ENCODE data around the gene RNF13.

The RNF13 gene

DNA sequence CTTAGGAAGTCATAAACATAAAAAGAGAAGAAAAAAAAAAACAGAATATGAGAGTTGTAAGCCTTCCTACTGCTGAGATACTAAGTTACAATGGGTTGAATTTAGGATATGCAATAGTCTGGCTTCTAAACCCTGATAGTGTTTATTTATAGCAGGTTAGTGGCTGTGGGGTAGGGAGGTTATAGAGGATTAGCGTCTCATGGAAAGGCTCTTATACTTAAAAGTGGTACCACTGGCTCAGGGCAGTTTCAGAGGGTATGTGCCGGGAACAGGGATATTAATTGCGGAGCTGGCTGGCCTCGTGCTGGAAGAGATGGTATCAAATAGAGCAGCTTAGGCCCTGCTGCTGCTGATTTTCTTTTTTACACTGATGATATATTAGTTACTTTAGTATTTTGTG, 96.9 kb downstream of the RNF13 start:
- no peaks in the 10 kb centered on the region for H3K27me3 ChIP-seq (ENCODE audit: insufficient read depth, low read depth, severe bottlenecking)
- H3K36me3 ChIP-seq, result peaks cover 3% of the 10 kb centered on the region; the same call in 1 of the 2 replicates
- DNase-seq, result peak; percentile 69
- peak overlapping the region; percentile 14; the same call in 1 of the 2 replicates for H3K4me3 ChIP-seq (ENCODE audit: low read depth, low read length)
- peak overlapping the region; percentile 93 for H3K27ac ChIP-seq
- H3K9me3 ChIP-seq (ENCODE audit: severe bottlenecking), result no peaks in the 10 kb centered on the region
- TF ChIP-seq, protein P1, sequence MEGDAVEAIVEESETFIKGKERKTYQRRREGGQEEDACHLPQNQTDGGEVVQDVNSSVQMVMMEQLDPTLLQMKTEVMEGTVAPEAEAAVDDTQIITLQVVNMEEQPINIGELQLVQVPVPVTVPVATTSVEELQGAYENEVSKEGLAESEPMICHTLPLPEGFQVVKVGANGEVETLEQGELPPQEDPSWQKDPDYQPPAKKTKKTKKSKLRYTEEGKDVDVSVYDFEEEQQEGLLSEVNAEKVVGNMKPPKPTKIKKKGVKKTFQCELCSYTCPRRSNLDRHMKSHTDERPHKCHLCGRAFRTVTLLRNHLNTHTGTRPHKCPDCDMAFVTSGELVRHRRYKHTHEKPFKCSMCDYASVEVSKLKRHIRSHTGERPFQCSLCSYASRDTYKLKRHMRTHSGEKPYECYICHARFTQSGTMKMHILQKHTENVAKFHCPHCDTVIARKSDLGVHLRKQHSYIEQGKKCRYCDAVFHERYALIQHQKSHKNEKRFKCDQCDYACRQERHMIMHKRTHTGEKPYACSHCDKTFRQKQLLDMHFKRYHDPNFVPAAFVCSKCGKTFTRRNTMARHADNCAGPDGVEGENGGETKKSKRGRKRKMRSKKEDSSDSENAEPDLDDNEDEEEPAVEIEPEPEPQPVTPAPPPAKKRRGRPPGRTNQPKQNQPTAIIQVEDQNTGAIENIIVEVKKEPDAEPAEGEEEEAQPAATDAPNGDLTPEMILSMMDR (IDR thresholded peaks at IDR 0.05; ENCODE audit: low read depth, low read length), result no peak

DNA sequence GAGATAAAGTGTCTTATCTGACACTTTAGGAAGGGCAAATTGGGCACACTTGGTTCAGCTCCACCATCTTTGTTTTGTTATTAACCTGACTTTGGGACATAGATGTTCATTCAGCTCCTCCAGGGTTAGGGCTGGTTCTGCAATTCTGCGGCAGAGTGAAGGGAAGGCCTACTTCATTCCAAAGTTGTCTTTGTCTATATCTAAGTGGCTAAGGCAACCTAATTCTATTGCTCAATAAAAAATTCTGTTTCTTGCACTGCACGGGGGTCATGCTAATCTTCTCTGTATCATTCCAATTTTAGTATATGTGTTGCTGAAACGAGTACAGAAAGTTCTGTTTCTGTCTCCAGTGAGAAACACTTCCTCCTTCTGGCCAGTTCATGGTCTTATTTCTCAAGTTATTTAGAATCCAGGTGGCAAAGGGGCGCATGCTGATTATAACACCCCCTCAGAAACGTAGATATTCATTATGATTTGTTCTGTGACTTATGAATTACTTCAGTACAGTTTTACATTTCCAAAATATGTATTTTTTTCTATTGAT, 104.2 kb downstream of the RNF13 start:
- no peak overlapping the region for H3K4me3 ChIP-seq (ENCODE audit: low read depth, low read length)
- H3K9me3 ChIP-seq (ENCODE audit: severe bottlenecking), result no peaks in the 10 kb centered on the region
- H3K27ac ChIP-seq, result no peak overlapping the region
- H3K27me3 ChIP-seq (ENCODE audit: insufficient read depth, low read depth, severe bottlenecking), result no peaks in the 10 kb centered on the region
- peaks cover 3% of the 10 kb centered on the region for H3K36me3 ChIP-seq
- TF ChIP-seq, protein P1 (IDR thresholded peaks at IDR 0.05; ENCODE audit: low read depth, low read length), result no peak
- DNase-seq, result no peak

GRCh38 chr3:149919509-149919908, 106.5 kb downstream of the RNF13 start:
- no peaks in the 10 kb centered on the region; the same call in 1 of the 2 replicates for H3K36me3 ChIP-seq
- no peak overlapping the region for H3K27ac ChIP-seq
- no peaks in the 10 kb centered on the region for H3K27me3 ChIP-seq (ENCODE audit: insufficient read depth, low read depth, severe bottlenecking)
- no peak overlapping the region for H3K4me3 ChIP-seq (ENCODE audit: low read depth, low read length)
- no peak for DNase-seq
- TF ChIP-seq, protein P1 (IDR thresholded peaks at IDR 0.05; ENCODE audit: low read depth, low read length), result no peak
- no peaks in the 10 kb centered on the region for H3K9me3 ChIP-seq (ENCODE audit: severe bottlenecking)

GRCh38 chr3:149920119-149920518, 107.1 kb downstream of the RNF13 start:
- Histone ChIP-seq H3K27me3 (ENCODE audit: insufficient read depth, low read depth, severe bottlenecking) (no peaks in the 10 kb centered on the region), H3K36me3 (no peaks in the 10 kb centered on the region; the same call in 1 of the 2 replicates), H3K27ac (no peak overlapping the region), H3K4me3 (ENCODE audit: low read depth, low read length) (no peak overlapping the region), H3K9me3 (ENCODE audit: severe bottlenecking) (no peaks in the 10 kb centered on the region)
- TF ChIP-seq, protein P1 (IDR thresholded peaks at IDR 0.05; ENCODE audit: low read depth, low read length), result no peak
- DNase-seq, result no peak

GRCh38 chr3:149933008-149933407, 120.0 kb downstream of the RNF13 start:
- Histone ChIP-seq H3K4me3 (ENCODE audit: low read depth, low read length) (no peak overlapping the region), H3K36me3 (no peaks in the 10 kb centered on the region), H3K27ac (no peak overlapping the region), H3K9me3 (ENCODE audit: severe bottlenecking) (no peaks in the 10 kb centered on the region), H3K27me3 (ENCODE audit: insufficient read depth, low read depth, severe bottlenecking) (no peaks in the 10 kb centered on the region)
- TF ChIP-seq, protein P1 (IDR thresholded peaks at IDR 0.05; ENCODE audit: low read depth, low read length), result no peak
- DNase-seq, result no peak

GRCh38 chr3:149933858-149934257, 120.8 kb downstream of the RNF13 start:
- Histone ChIP-seq H3K4me3 (ENCODE audit: low read depth, low read length) (no peak overlapping the region), H3K36me3 (no peaks in the 10 kb centered on the region), H3K27me3 (ENCODE audit: insufficient read depth, low read depth, severe bottlenecking) (no peaks in the 10 kb centered on the region), H3K27ac (no peak overlapping the region), H3K9me3 (ENCODE audit: severe bottlenecking) (no peaks in the 10 kb centered on the region)
- TF ChIP-seq, protein P1 (IDR thresholded peaks at IDR 0.05; ENCODE audit: low read depth, low read length), result no peak
- no peak for DNase-seq
